HG02852 (cell line): ENCODE data around the gene S100A2.
"Not testable (repeated sequence)": the region's sequence is repeated elsewhere in the genome, so short reads cannot be mapped to it uniquely, and the experiment has no call there.

Source experiments
- ATAC-seq: cut with Tn5 transposase; IDR thresholded peaks from one replicate; pipeline ENCODE4 v1.9.1; 2021; ENCODE audit warnings: mild to moderate bottlenecking, moderate library complexity; ENCODE audit not compliant: unreplicated experiment

The S100A2 gene

GRCh38 chr1:153592748-153593147, 27.1 kb upstream of the S100A2 start:
- ATAC-seq = no peak

DNA sequence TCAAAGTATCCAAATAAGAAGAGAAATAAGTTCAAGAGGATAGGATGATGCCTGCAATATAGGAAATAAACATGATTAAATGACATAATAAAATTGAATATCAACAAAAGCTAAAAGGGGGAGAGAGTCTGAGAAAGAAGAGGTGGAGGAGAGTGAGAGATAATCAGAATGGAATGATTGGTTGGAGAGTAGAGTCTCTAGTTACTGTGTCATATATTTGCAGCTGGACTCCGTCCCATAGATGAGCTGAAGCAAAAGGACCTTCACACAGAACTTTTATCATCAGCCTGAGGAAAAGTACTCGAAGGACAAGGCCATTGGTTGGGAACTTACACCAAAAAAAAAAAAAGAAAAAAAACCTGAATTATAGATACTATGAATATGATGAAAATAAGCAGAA, 22.8 kb upstream of the S100A2 start:
- ATAC-seq = no peak

DNA sequence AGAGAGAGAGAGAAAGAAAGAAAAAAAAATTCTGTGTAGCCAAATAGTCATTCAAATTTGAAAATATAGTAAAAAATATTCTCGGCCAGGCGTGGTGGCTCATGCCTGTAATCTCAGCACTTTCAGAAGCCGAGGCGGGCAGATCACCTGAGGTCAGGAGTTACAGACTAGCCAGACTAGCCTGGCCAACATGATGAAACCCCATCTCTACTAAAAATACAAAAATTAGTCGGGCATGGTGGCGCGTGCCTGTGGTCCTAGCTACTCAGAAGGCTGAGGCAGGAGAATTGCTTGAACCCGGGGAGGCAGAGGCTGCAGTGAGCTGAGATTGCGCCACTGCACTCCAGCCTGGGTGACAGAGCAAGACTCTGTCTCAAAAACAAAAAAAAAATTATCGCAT, 22.4 kb upstream of the S100A2 start:
- ATAC-seq = not testable (repeated sequence)

DNA sequence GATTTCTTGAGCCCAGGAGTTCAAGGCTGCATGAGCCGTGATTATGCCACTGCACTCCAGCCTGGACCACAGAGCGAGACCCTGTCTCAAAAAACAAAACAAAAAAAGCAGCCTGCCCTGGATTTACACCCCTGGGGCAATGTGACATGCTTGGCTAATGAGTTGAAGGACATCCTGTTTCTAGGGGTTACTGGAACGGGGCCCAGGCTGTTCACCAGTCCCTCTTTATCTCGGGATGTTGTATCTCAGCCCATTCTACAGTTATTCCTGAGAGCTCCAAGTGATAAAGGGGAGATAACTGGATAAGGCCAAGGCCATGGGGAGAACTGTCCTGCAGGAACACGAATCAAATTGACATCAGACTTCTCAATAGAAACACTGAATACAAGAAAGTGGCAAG, 21.7 kb upstream of the S100A2 start:
- no peak for ATAC-seq

- no peak for ATAC-seq
These were observed 20.7 kb upstream of the S100A2 start for GRCh38 chr1:153586347-153586746.

- ATAC-seq = no peak
These were observed 19.4 kb upstream of the S100A2 start for GRCh38 chr1:153585006-153585405.

DNA sequence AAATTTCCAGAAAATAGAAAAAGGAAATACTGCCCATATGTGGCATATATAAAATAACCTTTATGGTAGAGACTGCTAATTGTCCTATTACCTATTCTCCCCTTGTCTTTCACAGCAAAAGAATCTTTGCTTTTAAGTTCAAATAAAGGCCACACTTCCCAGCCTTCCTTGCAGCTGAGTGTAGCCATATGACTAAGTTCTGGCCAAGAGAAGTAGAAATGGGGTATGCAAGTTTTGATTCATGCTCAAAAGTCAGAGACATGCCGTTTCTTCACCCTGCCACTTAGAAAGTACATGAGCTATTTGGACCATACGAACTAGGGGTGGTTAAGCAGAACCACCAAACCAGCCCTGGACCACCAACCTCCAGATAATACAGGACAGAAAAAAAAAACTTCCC, 18.3 kb upstream of the S100A2 start:
- ATAC-seq = no peak

DNA sequence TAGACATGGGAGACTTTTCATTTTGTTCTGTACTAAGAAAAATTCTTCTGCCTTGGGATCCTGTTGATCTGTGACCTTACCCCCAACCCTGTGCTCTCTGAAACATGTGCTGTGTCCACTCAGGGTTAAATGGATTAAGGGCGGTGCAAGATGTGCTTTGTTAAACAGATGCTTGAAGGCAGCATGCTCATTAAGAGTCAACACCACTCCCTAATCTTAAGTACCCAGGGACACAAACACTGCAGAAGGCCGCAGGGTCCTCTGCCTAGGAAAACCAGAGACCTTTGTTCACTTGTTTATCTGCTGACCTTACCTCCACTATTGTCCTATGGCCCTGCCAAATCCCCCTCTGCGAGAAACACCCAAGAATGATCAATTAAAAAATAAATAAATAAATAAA, 17.9 kb upstream of the S100A2 start:
- ATAC-seq = not testable (repeated sequence)

- not testable (repeated sequence) for ATAC-seq
These were observed 17.2 kb upstream of the S100A2 start for GRCh38 chr1:153582836-153583235.

DNA sequence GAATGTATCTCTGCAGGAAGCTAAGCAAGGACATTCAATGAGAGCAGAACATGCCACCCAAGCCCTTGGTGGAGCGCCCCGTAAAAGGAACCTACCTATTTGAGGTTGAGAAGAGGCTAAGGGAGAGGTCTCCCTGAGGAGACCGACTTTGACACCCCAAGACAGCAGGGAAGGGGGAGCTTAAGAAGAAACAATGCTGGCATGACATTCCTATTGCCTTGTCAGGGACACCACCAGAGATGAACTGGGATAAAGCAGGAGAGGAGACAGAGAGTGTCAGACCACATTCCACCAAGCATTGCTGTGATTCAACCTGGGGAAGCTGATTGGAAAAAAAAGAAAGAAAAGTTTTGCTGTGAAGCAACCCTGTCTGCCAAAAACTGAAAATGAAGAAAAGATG, 13.3 kb upstream of the S100A2 start:
- ATAC-seq = no peak

- ATAC-seq = no peak
These were observed 12.8 kb upstream of the S100A2 start for GRCh38 chr1:153578490-153578889.

DNA sequence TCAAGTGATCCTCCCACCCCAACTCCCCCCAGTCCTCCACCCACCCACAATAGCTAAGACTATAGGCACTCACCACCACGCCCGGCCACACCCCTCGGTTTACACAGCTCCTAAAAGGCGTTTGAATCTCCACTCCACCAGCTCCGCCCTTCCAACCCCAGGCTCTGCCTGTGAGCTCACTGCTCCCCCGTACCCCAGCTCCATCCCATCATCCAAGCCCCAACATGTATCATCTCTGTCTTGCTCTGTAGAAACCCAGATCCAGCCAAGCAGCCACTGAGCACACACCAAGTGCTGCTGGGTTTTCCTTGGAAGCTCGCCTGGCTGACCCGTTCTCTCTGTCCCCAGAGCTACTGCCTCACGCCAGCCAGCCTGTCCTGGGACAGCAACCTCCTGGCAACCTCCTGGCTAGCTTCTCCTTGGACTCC, 12.0 kb upstream of the S100A2 start:
- no peak for ATAC-seq

DNA sequence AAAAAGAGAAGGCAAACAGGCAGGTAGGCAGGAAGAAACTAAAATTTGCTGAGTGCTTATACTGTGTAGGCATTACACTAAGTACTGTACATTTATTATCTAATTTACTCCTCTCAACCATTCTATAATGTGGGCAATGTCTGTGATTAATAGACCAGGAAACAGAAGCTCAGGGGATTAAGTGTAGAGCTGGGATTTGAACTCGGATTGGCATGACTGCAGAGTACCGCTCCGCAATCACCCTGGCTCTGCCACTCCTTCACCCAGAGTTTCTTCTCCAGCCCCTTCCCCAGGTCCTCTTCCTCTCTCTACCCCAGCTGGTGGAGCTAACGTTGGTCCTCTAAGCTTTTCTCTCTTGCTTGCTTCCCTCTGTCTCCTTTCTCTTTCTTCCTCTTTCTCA, 11.5 kb upstream of the S100A2 start:
- ATAC-seq = no peak

GRCh38 chr1:153575497-153575896, 9.9 kb upstream of the S100A2 start:
- not testable (repeated sequence) for ATAC-seq

- not testable (repeated sequence) for ATAC-seq
These were observed 9.4 kb upstream of the S100A2 start for GRCh38 chr1:153575081-153575491.

GRCh38 chr1:153573351-153573750, 7.7 kb upstream of the S100A2 start:
- ATAC-seq = no peak

- peak; percentile 60 for ATAC-seq
These were observed 6.9 kb upstream of the S100A2 start for GRCh38 chr1:153572569-153573015.

DNA sequence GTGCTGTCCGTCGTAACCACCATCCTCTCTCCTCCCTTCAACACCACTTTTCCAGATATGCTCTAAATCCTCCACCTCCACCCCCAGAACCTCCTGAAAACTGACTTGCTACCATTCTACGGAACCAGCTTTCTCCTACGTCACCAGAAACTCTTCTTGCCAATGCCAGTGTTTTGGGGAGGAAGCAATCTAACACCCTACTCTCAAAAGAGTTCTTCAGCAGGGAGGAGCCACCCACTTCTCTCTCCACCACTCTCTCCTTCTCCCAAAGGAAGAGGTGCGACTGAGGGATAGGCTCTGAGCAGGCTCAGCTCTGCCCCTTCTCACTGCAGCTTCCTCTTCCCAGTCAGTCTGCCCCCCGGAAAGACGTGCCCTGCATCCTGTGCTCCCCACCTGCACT, 6.1 kb upstream of the S100A2 start:
- no peak for ATAC-seq

GRCh38 chr1:153570874-153571273, 5.2 kb upstream of the S100A2 start:
- no peak for ATAC-seq

- no peak for ATAC-seq
These were observed 3.8 kb upstream of the S100A2 start for GRCh38 chr1:153569465-153569864.

DNA sequence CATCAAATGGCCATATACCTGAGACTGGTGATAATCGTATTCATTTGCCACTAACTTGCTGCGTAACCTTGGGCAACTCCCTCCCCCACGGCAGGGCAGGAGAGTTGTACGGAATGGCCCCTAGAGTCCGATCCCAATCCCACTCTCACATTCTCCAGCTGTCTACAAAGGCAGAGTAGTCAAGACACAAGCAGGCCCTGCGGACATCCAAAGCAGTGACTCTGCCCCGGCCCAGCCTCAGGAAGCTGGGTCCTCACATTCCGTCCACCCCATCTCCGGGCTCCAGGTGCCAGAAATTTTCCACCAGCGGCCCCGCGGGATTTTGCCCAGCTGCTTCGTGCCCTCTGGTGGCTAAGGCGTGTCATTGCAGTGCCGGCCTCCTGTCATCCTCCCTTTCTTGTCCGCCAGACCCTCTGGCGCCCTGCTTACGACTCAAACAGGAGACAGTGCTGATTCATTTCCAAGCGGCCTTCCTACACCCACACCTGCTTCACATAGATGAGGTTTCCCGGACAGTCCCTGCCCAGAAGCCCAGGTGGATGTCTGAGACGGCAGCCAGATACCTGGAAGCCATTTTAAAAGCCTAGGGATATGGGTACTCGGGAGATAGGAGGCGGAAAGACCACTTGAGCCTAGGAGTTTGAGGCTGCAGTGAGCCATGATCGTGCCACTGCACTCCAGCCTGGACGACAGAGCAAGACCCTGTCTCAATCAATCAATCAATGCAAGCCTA, 2.9 kb upstream of the S100A2 start:
- ATAC-seq = no peak

DNA sequence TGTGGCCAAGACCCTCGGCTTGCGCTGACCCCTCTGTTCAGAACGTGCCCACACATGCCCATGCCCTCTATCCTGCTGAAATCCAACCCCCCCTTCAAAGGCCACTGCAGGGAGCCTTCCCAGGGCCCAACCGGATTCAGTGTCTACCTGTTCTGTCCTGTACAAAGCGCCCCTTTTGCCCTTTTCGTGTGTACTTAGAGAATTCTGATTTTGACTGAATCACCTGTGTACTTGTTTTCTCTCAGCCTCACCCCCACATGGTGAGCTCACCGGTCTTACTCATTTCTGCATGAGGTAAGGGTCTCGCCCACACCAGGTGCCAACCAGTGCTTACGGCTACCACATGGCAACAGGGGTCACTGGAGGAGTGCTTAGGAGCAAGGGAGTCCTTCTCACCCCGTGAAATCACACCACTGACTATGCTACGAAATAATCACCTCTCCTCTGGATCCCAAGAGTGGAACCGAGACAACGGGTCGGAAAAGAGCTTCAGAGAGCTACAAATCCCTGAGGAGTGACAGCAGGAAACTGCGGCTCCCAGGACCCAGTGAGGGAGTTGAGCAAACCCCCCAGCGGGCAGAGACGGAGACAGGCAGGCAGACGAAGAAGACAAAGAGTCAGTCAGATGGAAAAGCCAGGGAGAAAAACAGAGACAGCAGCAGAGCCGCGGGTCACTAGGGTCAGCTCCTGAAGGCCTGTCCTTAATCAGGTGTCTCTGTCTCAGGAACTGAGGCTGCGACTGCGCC, 2.1 kb upstream of the S100A2 start:
- ATAC-seq = no peak
